Measurements from ENCODE around the gene PIAS2. TPM values are rescaled to one million over a fixed set of nuclear protein-coding genes. Genes with fewer than 3 reads are reported as not detected.
A peak's percentile ranks its signal among the peaks of the same experiment; 100 is the strongest.

The PIAS2 gene
- total and polyA plus RNA-seq, 9 of the 15 experiments (the other 6 are each of a cell fraction or from before 2014, with no cell fraction given) = 2.9 to 23.9 (median 12.0) TPM

GRCh38 chr18:46866523-46866922, 50.8 kb downstream of the PIAS2 start (continued):
- TF ChIP-seq SMARCA4 (IDR thresholded peaks at IDR 0.05) (peak; percentile 85), ZNF79 (CRISPR knock-in tag; IDR thresholded peaks at IDR 0.05; ENCODE audit: low read depth) (no peak), ZFP36 (IDR thresholded peaks at IDR 0.05; ENCODE audit: low read depth, low read length, partially characterized antibody) (no peak), RBM22 (IDR thresholded peaks at IDR 0.05; ENCODE audit: low read depth, low read length, poor library complexity, severe bottlenecking) (no peak), ZNF551 (CRISPR knock-in tag; IDR thresholded peaks at IDR 0.05) (no peak), ZNF41 (CRISPR knock-in tag; conservative IDR thresholded peaks at IDR 0.05) (no peak), TBL1XR1 (IDR thresholded peaks at IDR 0.05; ENCODE audit: low read length in 2 of 2) (peak in 1 of 2 experiments; percentile 61; a peak in 1 of 4 replicates), HDAC8 (tag; IDR thresholded peaks at IDR 0.05) (no peak), CC2D1A (IDR thresholded peaks at IDR 0.05) (peak; percentile 21; the same call in 1 of the 2 replicates), ZNF384 (IDR thresholded peaks at IDR 0.05; ENCODE audit: low read depth, low read length) (no peak), MIER1 (IDR thresholded peaks at IDR 0.05; ENCODE audit: low read depth) (no peak), TEAD4 (IDR thresholded peaks at IDR 0.05; ENCODE audit: low read length) (peak; percentile 88), TEAD4 (CRISPR knock-in tag; IDR thresholded peaks at IDR 0.05; ENCODE audit: borderline replicate concordance) (no peak), PCBP1 (IDR thresholded peaks at IDR 0.05; ENCODE audit: low read depth, low read length, poor library complexity, severe bottlenecking) (no peak), DPF2 (IDR thresholded peaks at IDR 0.05) (peak; percentile 82), THRAP3 (IDR thresholded peaks at IDR 0.05; ENCODE audit: borderline replicate concordance) (no peak), RCOR1 (IDR thresholded peaks at IDR 0.05; ENCODE audit: borderline replicate concordance in 1 of 2, low read depth in 2 of 2, low read length in 2 of 2) (peak in 1 of 2 experiments; percentile 90; a peak in 1 of 4 replicates), CLOCK (CRISPR knock-in tag; IDR thresholded peaks at IDR 0.05; ENCODE audit: borderline replicate concordance) (no peak), ZNF263 (CRISPR knock-in tag; IDR thresholded peaks at IDR 0.05; ENCODE audit: borderline replicate concordance) (no peak), PHB (CRISPR knock-in tag; IDR thresholded peaks at IDR 0.05) (no peak)
- TF ChIP-seq, protein P1, sequence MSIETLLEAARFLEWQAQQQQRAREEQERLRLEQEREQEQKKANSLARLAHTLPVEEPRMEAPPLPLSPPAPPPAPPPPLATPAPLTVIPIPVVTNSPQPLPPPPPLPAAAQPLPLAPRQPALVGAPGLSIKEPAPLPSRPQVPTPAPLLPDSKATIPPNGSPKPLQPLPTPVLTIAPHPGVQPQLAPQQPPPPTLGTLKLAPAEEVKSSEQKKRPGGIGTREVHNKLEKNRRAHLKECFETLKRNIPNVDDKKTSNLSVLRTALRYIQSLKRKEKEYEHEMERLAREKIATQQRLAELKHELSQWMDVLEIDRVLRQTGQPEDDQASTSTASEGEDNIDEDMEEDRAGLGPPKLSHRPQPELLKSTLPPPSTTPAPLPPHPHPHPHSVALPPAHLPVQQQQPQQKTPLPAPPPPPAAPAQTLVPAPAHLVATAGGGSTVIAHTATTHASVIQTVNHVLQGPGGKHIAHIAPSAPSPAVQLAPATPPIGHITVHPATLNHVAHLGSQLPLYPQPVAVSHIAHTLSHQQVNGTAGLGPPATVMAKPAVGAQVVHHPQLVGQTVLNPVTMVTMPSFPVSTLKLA (conservative IDR thresholded peaks at IDR 0.05) = no peak
- TF ChIP-seq, protein P2, sequence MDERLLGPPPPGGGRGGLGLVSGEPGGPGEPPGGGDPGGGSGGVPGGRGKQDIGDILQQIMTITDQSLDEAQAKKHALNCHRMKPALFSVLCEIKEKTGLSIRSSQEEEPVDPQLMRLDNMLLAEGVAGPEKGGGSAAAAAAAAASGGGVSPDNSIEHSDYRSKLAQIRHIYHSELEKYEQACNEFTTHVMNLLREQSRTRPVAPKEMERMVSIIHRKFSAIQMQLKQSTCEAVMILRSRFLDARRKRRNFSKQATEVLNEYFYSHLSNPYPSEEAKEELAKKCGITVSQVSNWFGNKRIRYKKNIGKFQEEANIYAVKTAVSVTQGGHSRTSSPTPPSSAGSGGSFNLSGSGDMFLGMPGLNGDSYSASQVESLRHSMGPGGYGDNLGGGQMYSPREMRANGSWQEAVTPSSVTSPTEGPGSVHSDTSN (CRISPR knock-in tag; IDR thresholded peaks at IDR 0.05; ENCODE audit: low read depth) = no peak
- TF ChIP-seq, protein P2 (tag; conservative IDR thresholded peaks at IDR 0.05; ENCODE audit: low read depth) = peak; percentile 67
